Endothelial cell (in vitro differentiated cells): ENCODE results near the gene OLFM3. TPM values are rescaled to one million over a fixed set of nuclear protein-coding genes. Genes with fewer than 3 reads are reported as not detected.

Experiments used
- DNase-seq: peaks from one replicate; pipeline ENCODE4 v3.0.0; 2021; ENCODE audit warnings: low spot score
- H3K27ac Mint-ChIP-seq: one replicate; pipeline ENCODE4 v1.8.0; 2021; ENCODE audit warnings: mixed read lengths, inconsistent platforms; ENCODE audit not compliant: unreplicated experiment
- H3K27me3 Mint-ChIP-seq: one replicate; pipeline ENCODE4 v1.8.0; 2021; ENCODE audit warnings: mild to moderate bottlenecking, moderate library complexity, mixed read lengths, inconsistent platforms; ENCODE audit not compliant: unreplicated experiment
- H3K36me3 Mint-ChIP-seq: one replicate; pipeline ENCODE4 v1.8.0; 2021; ENCODE audit warnings: mild to moderate bottlenecking, low read depth, mixed read lengths, inconsistent platforms; ENCODE audit not compliant: unreplicated experiment
- H3K4me1 Mint-ChIP-seq: one replicate; pipeline ENCODE4 v1.8.0; 2021; ENCODE audit warnings: mild to moderate bottlenecking, mixed read lengths, inconsistent platforms; ENCODE audit not compliant: unreplicated experiment
- H3K4me3 Mint-ChIP-seq: one replicate; pipeline ENCODE4 v1.8.0; 2021; ENCODE audit warnings: mild to moderate bottlenecking, mixed read lengths, inconsistent platforms; ENCODE audit not compliant: unreplicated experiment
- H3K9me3 Mint-ChIP-seq: one replicate; pipeline ENCODE4 v1.8.0; 2021; ENCODE audit warnings: mixed read lengths, inconsistent platforms; ENCODE audit not compliant: unreplicated experiment
- total RNA-seq: library from RNA; stranded (reverse); fragmentation: NEBNext Ultra II Directional; extraction: Animal tissue kit (Norgen Biotek cat#: 25700); gene quantifications from one replicate; pipeline ENCODE4 v1.2.1, GENCODE V29; 2021; ENCODE audit not compliant: unreplicated experiment
- TF ChIP-seq, protein P1 (sequence below): fragments of 200-600 bp; sonication (generic); IDR thresholded peaks from one replicate; pipeline ENCODE4 v1.5.0; 2021; ENCODE audit warnings: antibody characterized with exemption; ENCODE audit not compliant: unreplicated experiment

OLFM3 gene
- total RNA-seq, 1 donor from 2014 or later = 0.23 TPM

DNA sequence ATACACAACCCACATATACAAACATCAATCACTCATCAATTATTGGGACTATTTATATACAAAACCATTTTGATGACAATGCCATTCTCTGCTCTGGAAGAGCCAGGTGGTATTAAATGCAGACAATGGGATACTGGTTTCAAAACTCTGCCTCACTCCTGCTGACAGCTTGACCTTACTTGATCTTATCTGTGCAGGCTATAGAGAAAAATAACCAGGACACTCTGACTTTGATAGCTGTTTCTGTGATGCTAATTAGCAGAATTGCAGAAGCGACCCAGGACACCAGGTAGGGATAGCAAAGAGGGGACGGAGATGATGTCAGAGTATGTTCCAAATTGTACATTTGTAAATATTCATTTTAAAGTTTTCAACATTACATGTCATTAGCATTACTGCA is 89.5 kb downstream of the OLFM3 start:
- DNase-seq = no peak
- Mint-ChIP-seq H3K4me1 (no peaks in the 10 kb centered on the region), H3K9me3 (no peaks in the 10 kb centered on the region), H3K36me3 (no peaks in the 10 kb centered on the region), H3K4me3 (no peak overlapping the region), H3K27me3 (no peaks in the 10 kb centered on the region), H3K27ac (no peak overlapping the region)
- TF ChIP-seq, protein P1, sequence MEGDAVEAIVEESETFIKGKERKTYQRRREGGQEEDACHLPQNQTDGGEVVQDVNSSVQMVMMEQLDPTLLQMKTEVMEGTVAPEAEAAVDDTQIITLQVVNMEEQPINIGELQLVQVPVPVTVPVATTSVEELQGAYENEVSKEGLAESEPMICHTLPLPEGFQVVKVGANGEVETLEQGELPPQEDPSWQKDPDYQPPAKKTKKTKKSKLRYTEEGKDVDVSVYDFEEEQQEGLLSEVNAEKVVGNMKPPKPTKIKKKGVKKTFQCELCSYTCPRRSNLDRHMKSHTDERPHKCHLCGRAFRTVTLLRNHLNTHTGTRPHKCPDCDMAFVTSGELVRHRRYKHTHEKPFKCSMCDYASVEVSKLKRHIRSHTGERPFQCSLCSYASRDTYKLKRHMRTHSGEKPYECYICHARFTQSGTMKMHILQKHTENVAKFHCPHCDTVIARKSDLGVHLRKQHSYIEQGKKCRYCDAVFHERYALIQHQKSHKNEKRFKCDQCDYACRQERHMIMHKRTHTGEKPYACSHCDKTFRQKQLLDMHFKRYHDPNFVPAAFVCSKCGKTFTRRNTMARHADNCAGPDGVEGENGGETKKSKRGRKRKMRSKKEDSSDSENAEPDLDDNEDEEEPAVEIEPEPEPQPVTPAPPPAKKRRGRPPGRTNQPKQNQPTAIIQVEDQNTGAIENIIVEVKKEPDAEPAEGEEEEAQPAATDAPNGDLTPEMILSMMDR = no peak

DNA sequence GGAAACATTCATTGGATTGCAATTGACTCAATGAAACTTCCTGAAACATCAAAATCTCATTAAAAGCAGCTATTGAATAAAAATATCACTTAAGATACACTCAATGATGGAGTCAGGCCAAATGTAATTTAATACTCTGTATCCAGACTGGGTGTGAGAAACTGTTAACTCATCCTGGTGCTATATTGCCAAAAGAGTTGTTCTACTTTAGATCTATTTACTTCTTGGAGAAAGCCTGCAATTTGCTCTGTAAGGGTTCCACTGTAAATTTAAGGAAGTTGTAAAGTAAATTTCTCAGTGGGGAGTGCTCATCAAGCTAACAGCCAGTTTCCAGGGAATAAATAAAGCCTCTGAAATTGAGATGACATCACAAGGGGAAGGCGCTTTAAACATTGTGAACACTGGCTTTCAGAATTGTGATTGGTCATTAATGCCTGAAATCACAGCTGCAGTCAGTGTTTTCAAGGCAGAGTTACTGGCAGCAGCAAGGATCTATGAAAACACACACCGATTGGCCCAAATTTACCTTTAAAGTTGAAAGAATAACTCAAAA is 91.4 kb downstream of the OLFM3 start:
- Mint-ChIP-seq H3K36me3 (no peaks in the 10 kb centered on the region), H3K4me1 (no peaks in the 10 kb centered on the region), H3K9me3 (no peaks in the 10 kb centered on the region), H3K27me3 (no peaks in the 10 kb centered on the region), H3K27ac (no peak overlapping the region), H3K4me3 (no peak overlapping the region)
- no peak for DNase-seq
- TF ChIP-seq, protein P1 = no peak

DNA sequence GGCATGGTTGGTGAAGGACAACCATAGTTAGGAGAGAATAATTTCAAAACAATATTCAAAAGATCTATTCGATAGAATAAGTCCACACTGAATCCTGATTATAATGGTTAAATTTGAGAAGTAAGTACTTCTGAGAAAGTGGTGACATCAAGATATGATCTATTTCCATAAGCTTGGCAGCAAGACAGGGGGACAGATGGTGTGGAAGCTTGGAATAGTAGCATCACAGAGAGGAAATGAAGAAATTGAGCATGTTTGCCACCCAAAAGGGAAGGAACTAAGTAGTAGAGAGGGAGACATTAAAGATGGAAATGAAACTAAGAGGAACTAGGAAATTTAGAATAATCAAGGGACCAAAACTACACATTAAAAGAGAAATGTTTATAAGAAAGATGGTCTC is 94.5 kb downstream of the OLFM3 start:
- Mint-ChIP-seq H3K27me3 (no peaks in the 10 kb centered on the region), H3K4me1 (no peaks in the 10 kb centered on the region), H3K4me3 (no peak overlapping the region), H3K27ac (no peak overlapping the region), H3K36me3 (no peaks in the 10 kb centered on the region), H3K9me3 (no peaks in the 10 kb centered on the region)
- TF ChIP-seq, protein P1 = no peak
- DNase-seq = no peak

DNA sequence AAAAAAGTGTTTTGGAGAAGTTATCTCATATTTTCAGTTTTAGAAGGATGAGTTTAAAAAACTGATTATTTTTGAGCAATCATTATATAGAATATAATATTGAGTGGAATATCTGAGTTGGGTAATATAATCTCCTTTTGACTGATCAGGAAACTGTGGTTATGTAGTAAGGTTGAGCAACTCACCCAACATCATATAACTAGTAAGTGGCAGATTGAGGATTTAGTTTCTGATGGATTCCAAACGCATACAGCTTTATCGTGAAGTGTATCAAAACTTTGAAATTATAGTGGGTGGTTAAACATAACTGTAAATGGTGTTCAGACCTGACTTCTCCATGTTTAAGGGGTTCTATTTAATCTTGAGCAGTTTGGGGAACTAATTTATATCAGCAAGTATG is 98.6 kb downstream of the OLFM3 start:
- H3K36me3 Mint-ChIP-seq = no peaks in the 10 kb centered on the region
- H3K27ac Mint-ChIP-seq = no peak overlapping the region
- no peaks in the 10 kb centered on the region for H3K9me3 Mint-ChIP-seq
- H3K4me3 Mint-ChIP-seq = no peak overlapping the region
- no peak for DNase-seq
- H3K27me3 Mint-ChIP-seq = no peaks in the 10 kb centered on the region
- TF ChIP-seq, protein P1 = no peak
- H3K4me1 Mint-ChIP-seq = no peaks in the 10 kb centered on the region

DNA sequence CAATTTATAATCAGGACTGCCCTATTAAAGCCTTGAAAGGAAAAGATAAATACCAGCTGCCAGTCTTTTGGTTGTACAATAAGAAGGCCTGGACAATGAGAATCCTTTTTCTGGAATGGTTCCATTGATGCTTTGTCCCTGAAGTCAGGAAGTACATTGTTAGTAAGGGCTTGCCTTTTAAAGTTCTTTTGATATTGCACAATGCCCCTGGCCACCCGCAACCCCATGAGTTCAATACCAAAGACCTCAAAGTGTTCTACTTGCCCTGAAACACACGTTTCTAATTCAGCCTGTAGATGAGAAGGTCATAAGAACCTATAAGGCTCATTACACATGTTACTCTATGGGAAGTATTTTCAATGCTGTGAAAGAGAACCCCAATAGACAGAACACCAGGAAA is 112.1 kb downstream of the OLFM3 start:
- H3K27me3 Mint-ChIP-seq = no peaks in the 10 kb centered on the region
- no peak for DNase-seq
- no peaks in the 10 kb centered on the region for H3K4me1 Mint-ChIP-seq
- H3K9me3 Mint-ChIP-seq = no peaks in the 10 kb centered on the region
- TF ChIP-seq, protein P1 = no peak
- no peak overlapping the region for H3K4me3 Mint-ChIP-seq
- no peaks in the 10 kb centered on the region for H3K36me3 Mint-ChIP-seq
- H3K27ac Mint-ChIP-seq = no peak overlapping the region
